HepG2 (cell line): ENCODE measurements around the gene KMT2B. TPM values are rescaled to one million over a fixed set of nuclear protein-coding genes. Genes with fewer than 3 reads are reported as not detected.

Experiments
- ARID5B ChIP-seq: IDR thresholded peaks from 2 replicates; pipeline ENCODE4 v1.4.0; 2020; ENCODE audit warnings: mild to moderate bottlenecking, missing genetic modification reagents
- FOXJ3 ChIP-seq: sonication (generic); formaldehyde crosslinking; IDR thresholded peaks from 2 replicates; pipeline ENCODE4 v1.4.0; 2020; ENCODE audit warnings: missing genetic modification reagents, mild to moderate bottlenecking, borderline replicate concordance
- GABPB1 ChIP-seq: IDR thresholded peaks from 2 replicates; pipeline ENCODE4 v1.6.1; 2016; ENCODE audit warnings: mild to moderate bottlenecking, missing genetic modification reagents, moderate library complexity, missing compliant biosample characterization
- HOXA3 ChIP-seq: sonication (generic); formaldehyde crosslinking; IDR thresholded peaks from 2 replicates; pipeline ENCODE4 v1.5.0; 2020; ENCODE audit warnings: missing genetic modification reagents
- HOXD1 ChIP-seq: sonication (generic); formaldehyde crosslinking; IDR thresholded peaks from 2 replicates; pipeline ENCODE4 v1.5.0; 2020; ENCODE audit warnings: missing genetic modification reagents
- KDM5B ChIP-seq: sonication (generic); formaldehyde crosslinking; IDR thresholded peaks from 2 replicates; pipeline ENCODE4 v1.4.0; 2020; ENCODE audit warnings: missing genetic modification reagents, mild to moderate bottlenecking, borderline replicate concordance
- TRAFD1 ChIP-seq: sonication (generic); formaldehyde crosslinking; IDR thresholded peaks from 2 replicates; pipeline ENCODE4 v1.5.1; 2020; ENCODE audit warnings: missing genetic modification reagents, mild to moderate bottlenecking, borderline replicate concordance
- ZNF282 ChIP-seq: fragments of 450-650 bp; IDR thresholded peaks from 2 replicates; pipeline ENCODE4 v1.6.1; 2018; ENCODE audit not compliant: partially characterized antibody
- ZNF326 ChIP-seq: sonication (generic); formaldehyde crosslinking; IDR thresholded peaks from 2 replicates; pipeline ENCODE4 v1.4.0; 2020; ENCODE audit warnings: missing genetic modification reagents, borderline replicate concordance
- ZNF605 ChIP-seq: sonication (generic); formaldehyde crosslinking; IDR thresholded peaks from 2 replicates; pipeline ENCODE4 v1.8.0; 2022; ENCODE audit warnings: mild to moderate bottlenecking, missing genetic modification reagents
- ZNF639 ChIP-seq: conservative IDR thresholded peaks from 2 replicates; pipeline ENCODE4 v1.6.1; 2018; ENCODE audit warnings: missing genetic modification reagents
- ZSCAN9 ChIP-seq: IDR thresholded peaks from 2 replicates; pipeline ENCODE4 v1.6.1; 2016; ENCODE audit warnings: borderline replicate concordance
- polyA plus RNA-seq, 8 experiments: library from polyadenylated mRNA; depleted of rRNA in 3 of 8; stranded (reverse) in 7 of 8; unstranded in 1 of 8; fragments of >200 nt; fragmentation: Illumina TruSeq in 4 of 8; extraction: Trizol in 4 of 8; gene quantifications; 2 replicates each; pipeline versions ENCODE4 v1.2.1 to v1.2.3, GENCODE V29; 2011 to 2016; ENCODE audit warnings: low read depth in 4 of 8, missing spikeins in 1 of 8, mixed read lengths in 1 of 8; ENCODE audit not compliant: insufficient read depth in 1 of 8
- total RNA-seq, 5 experiments: library from RNA; depleted of rRNA; stranded (reverse); fragments of >200 nt; fragmentation: Illumina TruSeq; extraction: Trizol; gene quantifications; 2 replicates each; pipeline ENCODE4 v1.2.3, GENCODE V29; 2016; ENCODE audit warnings: low read depth in 1 of 5
- TF ChIP-seq, protein P1 (sequence below): sonication (generic); formaldehyde crosslinking; IDR thresholded peaks from 2 replicates; pipeline ENCODE4 v1.4.0; 2020; ENCODE audit warnings: missing genetic modification reagents
- TF ChIP-seq, protein P2 (sequence below): sonication (generic); formaldehyde crosslinking; IDR thresholded peaks from 2 replicates; pipeline ENCODE4 v1.5.1; 2020; ENCODE audit warnings: mild to moderate bottlenecking, missing genetic modification reagents, moderate library complexity

Gene KMT2B
- total and polyA plus RNA-seq, 2 of the 13 experiments (the other 11 are each of a cell fraction or from before 2014, with no cell fraction given) = 6.2 to 16.9 TPM

GRCh38 chr19:35702223-35703012 is 15.4 kb upstream of the KMT2B start (continued):
- no peak for TF ChIP-seq TRAFD1 (CRISPR knock-in tag)
- peak; percentile 59 for TF ChIP-seq GABPB1 (CRISPR knock-in tag)
- peak; percentile 79 for TF ChIP-seq ZNF605 (CRISPR knock-in tag)
- 0 out of 2 replicates have a peak, but pooled peaks have one; percentile 72 for TF ChIP-seq HOXD1
- no peak for TF ChIP-seq ZSCAN9
- no peak for TF ChIP-seq ZNF326 (CRISPR knock-in tag)
- peak; percentile 76; the same call in 1 of the 2 replicates for TF ChIP-seq KDM5B (CRISPR knock-in tag)
- TF ChIP-seq FOXJ3 (CRISPR knock-in tag) = no peak
- no peak for TF ChIP-seq ZNF639 (CRISPR knock-in tag)
- TF ChIP-seq ARID5B (CRISPR knock-in tag) = no peak
- TF ChIP-seq, protein P1, sequence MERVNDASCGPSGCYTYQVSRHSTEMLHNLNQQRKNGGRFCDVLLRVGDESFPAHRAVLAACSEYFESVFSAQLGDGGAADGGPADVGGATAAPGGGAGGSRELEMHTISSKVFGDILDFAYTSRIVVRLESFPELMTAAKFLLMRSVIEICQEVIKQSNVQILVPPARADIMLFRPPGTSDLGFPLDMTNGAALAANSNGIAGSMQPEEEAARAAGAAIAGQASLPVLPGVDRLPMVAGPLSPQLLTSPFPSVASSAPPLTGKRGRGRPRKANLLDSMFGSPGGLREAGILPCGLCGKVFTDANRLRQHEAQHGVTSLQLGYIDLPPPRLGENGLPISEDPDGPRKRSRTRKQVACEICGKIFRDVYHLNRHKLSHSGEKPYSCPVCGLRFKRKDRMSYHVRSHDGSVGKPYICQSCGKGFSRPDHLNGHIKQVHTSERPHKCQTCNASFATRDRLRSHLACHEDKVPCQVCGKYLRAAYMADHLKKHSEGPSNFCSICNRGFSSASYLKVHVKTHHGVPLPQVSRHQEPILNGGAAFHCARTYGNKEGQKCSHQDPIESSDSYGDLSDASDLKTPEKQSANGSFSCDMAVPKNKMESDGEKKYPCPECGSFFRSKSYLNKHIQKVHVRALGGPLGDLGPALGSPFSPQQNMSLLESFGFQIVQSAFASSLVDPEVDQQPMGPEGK (CRISPR knock-in tag) = 0 out of 2 replicates have a peak, but pooled peaks have one; percentile 43
- peak; percentile 17; the same call in 1 of the 2 replicates for TF ChIP-seq HOXA3 (CRISPR knock-in tag)
- TF ChIP-seq, protein P2, sequence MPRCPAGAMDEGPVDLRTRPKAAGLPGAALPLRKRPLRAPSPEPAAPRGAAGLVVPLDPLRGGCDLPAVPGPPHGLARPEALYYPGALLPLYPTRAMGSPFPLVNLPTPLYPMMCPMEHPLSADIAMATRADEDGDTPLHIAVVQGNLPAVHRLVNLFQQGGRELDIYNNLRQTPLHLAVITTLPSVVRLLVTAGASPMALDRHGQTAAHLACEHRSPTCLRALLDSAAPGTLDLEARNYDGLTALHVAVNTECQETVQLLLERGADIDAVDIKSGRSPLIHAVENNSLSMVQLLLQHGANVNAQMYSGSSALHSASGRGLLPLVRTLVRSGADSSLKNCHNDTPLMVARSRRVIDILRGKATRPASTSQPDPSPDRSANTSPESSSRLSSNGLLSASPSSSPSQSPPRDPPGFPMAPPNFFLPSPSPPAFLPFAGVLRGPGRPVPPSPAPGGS (CRISPR knock-in tag) = 0 out of 2 replicates have a peak, but pooled peaks have one; percentile 66
- TF ChIP-seq ZNF282 = no peak
